T1000 (cell line): ENCODE data around the gene CACNA2D3.

Experiments used
- DNase-seq: peaks from one replicate; lab custom pipeline; 2025; ENCODE audit warnings: mixed read lengths; lab: John Stamatoyannopoulos, UW

The CACNA2D3 gene

DNA sequence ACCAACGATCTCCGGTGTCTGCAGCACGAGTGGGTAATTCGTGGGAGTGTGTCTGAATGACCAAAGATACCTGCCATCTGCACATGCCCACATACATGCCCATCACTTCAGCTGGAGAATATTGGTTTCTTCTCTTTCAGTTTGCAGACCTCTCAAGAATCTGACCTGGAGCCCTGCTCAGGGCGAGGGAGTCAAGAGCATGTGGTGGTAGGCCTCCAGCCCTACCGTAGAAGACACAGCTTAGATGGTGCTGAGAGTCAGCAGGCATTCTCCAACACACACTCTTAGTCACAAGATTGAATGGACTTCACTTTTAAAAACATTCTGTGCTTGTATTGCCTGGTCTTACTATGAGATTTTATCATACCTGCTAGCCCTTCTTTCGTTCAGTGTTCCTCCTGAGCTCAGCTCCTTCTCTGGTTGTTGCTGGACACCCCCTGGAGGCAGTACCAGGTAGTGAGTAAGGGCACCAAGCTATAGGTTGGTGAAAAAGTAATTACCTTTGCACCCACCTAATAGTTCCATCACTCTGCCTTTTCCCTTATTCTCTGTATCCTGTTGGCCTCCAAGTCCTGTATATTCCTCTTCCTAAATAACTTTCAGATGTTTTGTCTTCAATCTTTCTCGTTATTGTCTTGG, 252.0 kb downstream of the CACNA2D3 start:
- no peak for DNase-seq

DNA sequence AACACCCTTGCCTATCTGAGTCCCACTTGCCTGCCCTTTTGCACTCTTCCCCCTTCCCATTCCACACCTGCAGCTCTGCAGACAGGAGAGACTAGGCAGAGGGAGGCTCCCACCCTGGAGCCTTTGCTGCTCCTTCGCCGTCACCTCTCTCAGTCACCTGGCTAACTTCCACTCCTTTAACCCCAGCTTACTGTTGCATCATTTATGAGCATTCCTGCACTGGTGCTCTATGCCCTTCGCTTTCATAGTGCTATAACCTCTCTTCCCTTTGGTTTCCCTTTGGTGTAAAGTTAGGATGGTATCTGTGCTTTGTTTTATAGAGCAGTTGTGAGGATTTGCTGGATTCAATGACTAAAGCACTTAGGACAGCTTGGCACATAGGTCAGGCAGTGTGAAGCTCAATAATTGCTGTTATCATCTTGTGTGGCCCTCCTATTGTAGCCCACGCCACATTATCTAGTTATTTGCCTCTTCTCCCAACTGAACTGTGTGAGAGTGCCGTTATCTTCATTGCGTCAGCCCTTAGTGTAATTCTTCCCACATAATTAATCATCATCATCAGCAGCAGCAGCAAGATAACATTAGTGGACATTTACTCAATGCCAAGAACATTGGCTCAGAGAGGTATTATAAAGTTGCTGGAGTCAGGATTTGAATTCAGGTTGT, 253.9 kb downstream of the CACNA2D3 start:
- DNase-seq: no peak

DNA sequence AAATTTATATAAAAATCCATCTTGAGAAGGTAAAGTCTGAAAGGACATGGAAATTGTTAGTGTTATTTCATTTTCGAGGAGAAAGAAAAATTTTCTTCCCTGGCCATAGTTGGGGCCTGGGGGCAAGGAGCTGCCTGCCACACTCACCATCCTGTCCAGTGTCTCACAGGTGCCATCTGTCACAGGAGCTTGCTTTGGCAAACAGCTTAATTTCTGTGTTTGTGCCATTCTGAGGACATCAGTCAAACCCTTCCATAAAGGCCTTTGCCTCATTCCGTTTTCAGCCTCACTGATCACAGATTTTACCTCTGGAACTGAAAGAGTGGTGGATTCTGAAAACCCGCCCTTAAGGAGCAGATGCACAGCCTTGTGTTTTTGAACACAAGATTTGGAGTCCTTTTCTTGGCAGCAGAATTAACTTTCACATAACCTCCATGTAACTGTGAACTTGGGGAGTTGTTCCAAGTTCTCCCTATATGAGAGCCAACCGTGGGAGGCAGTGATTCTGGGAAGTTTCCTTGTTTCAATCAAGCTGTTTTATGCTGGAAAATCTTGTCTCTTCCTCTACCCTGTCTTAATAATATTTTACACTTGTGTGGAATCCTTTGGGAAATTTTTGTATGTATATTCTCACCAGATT, 254.7 kb downstream of the CACNA2D3 start:
- DNase-seq: no peak

DNA sequence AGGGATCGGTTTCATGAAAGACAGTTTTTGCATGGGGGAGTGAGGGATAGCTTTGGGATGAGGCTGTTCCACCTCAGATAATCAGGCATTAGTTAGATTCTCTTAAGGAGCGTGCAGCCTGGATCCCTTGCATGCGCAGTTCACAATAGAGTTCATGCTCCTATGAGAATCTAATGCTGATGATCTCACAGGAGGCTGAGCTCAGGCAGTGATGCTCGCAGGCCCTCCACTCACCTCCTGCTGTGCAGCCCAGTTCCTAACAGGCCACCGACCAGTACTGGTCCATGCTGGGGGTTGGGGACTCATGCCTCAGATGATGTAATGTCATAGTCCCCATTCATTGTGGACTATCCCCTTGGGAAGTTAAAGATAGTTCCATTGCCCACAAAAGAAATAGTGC, 255.8 kb downstream of the CACNA2D3 start:
- no peak for DNase-seq

DNA sequence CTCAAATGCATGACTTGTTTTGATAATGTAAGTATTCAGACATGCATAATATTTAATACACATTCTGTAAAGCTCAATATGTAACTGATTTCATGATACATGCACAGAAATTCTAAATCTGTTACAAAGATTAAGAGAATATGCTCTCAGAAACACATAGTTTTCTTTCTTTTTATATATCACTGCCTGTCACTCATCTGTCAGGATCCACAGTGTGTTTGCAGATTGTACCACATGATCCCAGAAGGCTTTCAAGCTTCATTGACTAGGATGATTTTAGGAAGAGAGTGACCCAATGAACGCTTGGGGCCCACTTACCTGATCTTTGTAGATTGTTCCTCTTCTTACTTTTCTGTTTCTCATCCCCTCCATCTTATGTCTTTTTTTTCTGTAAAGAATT, 261.9 kb downstream of the CACNA2D3 start:
- DNase-seq: no peak

DNA sequence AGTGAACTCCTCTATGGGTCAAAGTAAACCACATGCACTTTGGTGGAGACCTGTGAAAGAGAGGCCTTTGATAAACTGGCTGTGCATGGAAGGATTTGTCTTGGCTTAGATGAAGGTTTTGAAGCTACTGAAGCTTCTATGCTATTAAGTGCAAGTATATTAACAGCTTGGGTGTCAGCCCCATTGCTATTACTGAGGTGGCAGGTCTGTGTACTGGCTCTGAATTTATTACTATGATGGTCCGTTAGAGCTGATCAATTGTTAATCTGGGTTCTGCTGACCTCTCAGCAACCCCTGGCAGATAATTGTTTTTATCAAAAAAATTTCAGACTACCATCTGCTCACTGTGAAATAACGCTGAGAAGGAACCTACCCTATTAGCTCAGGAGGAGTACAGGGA, 268.2 kb downstream of the CACNA2D3 start:
- DNase-seq: no peak

DNA sequence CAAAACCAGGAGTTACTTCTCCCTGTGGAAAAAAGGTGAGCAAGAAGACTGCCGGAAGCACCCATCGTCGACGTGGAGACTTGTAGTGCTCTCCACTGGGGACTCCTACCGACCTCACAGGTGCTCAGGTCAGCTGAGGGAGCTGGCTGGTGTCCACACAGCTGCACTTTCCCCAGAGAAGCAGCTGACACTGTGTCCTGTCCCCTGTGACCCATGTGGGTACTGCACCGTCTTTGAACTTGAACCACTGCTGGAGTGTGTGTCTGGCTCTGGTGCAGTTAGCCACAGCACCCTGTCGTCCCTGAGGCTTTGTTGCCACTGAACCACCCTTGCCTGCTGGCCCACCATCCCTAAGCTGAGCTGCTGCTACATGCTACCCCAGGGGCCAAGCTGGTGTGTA, 270.8 kb downstream of the CACNA2D3 start:
- DNase-seq: no peak

DNA sequence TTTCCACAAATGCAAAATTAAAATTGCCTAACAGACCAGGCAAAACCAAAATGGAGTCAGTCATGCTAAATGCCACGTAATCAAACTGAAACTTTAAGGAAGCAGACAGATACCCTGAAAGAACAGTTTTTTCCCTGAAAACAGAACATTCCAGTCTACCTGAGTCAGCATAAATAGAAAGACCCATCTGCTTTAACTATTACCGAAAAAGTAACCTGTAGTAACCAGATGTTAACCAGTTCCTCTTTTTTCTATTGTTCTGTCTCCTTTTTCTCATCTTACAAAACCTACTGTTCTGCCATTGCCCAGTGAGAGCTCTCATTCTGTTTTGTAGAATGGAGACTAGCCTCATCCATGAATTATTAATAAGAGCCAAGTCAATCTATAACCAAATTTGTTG, 286.0 kb downstream of the CACNA2D3 start:
- no peak for DNase-seq

DNA sequence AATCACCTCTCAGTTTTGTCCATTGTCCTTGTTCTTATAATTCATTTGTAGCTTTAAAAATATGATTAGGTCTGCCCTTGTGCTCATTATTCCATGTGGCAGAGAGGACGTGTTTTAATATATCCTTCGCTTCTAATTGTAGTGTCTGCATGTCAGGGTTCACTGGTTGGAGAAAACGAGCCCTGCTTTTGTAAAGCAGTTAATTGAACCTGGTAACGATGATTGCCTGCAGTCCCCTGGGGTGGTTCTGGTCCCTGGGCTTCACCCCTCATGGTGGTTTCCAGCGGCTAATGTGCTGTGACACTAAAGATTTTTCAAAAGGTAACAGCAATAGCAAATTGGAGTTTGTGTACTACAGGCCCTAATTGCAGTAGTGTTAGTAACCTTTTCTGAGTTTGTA, 299.6 kb downstream of the CACNA2D3 start:
- DNase-seq: no peak

DNA sequence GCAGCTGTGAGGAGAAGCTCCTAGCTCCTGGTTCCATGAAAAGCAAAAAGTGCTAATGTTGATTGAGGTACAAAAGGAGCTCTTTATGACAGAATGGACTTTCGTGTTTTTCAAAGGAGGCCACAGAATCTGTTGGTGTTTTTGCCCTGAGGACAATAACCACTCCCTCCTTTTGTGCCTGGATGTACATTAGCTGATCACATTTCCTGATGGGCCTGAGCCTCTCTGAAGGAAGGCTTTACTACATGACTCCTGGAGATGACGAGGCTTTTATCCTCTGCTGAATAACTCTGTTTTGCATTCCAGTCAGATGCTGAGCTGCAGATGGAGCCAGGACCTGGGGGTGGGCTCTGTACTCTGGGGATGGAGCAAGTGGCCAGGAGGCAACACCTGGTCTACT, 301.9 kb downstream of the CACNA2D3 start:
- no peak for DNase-seq

DNA sequence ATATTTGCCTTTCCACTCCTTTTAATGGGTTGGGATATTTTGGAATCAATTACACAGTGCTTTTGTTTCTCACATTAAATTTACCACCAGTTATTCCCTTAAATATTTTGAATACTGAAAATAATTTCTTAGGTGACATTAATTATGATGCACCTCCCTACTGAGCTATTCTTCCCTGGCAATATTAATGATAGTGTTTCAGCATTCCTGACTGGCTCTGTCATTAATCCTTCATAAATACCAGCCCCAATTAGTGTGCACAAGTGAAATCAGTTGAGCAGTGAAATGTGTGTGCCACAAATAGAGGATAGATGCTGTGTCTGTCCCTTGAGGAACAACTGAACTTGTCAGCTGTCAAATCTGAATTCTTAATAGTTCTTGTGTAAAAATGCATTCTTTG, 304.0 kb downstream of the CACNA2D3 start:
- DNase-seq: no peak

DNA sequence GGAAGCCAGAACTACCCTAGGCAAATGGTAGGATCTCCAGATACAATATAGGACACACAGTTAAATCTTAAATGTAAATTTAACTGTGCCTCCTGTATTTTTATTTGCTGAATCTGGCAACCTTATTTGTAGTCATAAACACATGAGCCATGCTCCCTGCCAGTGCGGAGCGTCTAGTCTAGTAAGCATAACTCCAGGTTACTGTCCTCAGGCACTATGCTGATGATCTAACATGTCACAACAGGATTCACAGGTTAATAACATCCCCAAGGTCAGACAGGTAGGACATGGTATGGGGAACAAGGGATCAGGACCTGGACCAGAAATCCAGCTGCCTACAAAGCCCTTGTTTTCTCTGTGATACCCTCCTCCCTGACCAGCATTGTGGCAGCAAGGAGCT, 305.1 kb downstream of the CACNA2D3 start:
- DNase-seq: no peak

DNA sequence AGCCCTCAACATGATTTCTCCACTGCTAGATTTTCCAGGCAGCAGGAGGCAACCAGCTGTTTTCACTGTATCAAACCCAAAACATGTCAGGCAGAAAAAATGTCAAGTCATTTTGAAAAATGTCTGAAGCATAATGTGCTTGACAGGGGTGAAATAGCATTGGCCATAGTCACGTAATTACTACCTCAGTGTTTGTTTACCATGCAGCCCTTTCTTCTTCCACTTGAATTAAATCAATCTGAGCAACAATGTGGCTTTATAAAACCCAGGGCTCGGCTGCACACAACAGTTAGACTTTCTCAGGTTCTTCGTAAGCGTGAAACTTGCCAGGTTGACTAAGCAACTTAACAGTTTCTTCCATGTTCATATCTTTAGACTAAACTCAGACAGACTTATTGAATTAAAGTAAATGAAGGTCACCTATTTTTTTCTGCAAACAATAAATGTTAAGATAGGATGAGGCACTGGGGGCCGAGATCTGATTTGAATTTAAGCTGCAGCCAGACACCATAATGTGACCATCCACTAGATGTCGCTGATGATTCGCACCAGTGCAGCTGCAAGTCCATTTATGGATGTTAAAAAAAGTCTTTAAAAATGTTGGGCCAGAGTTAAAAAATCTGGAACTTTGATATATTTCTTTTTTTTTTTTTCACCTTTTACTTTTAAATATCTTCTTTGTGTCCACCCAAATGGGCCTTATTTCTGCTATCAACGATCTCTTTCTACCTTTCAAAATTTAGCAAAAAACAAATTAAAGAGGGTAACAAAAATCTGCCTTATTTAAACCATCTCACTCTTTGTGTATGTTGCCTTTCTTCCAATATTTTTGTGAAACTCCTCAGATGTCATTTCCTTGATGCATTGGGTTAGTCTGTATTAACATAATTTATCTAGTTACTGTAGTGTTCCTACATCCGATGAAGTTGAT, 305.9 kb downstream of the CACNA2D3 start:
- no peak for DNase-seq

DNA sequence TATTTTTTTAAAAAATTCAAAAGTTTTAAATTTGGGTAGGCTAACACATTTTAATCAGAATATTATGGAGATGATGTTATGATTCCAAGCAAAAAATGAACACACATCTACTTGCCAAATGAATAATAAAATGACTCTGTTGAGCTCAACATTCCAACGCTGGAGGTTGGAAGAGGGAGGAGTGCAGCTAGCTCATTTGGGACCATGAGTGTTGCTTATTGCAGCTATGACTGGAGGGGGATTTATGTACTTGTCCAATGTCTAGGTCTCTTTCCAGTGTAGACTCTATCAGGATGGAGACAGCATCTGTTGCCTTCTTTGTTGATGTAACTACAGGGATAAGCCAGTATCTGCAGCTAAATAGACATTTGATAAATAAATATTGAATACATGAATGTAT, 310.6 kb downstream of the CACNA2D3 start:
- DNase-seq: no peak

DNA sequence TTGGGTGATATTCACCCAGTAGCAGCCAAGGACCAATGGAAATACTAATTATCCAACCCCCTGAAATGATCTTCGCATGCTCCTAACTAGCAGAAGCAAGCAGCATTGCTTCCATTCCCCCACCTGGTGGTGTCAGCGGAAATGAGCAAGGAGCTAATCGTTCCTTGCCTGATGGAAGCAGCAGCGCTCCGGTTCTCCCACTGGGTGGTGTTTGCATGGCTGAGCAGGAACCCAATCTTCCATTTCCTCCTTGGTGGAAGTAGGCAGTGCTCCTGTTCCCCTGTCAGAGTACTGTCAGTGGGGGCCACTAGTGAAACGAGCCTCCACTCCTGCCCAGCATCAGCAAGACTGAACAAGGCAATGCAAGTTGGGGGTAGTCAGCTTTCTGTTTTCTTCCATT, 311.5 kb downstream of the CACNA2D3 start:
- no peak for DNase-seq

DNA sequence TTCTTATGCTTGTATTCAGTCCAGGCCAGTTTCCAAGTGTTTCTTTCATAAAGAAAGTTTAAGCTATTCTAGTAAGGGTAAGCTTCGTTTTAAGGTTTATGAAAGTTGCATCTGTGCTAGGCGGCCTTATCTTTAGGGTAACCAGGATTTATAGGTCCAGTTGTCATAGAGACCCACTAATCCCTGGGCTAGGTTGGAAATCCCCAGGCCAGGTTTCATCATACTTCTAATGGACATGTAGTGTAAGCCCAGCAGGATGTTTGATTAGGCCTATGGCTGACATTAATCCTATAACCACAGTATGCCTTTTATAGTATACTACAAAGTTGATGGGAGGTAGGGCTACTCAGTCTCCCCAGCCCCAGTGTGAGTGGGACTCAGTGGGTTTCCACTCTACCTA, 312.4 kb downstream of the CACNA2D3 start:
- DNase-seq: no peak

DNA sequence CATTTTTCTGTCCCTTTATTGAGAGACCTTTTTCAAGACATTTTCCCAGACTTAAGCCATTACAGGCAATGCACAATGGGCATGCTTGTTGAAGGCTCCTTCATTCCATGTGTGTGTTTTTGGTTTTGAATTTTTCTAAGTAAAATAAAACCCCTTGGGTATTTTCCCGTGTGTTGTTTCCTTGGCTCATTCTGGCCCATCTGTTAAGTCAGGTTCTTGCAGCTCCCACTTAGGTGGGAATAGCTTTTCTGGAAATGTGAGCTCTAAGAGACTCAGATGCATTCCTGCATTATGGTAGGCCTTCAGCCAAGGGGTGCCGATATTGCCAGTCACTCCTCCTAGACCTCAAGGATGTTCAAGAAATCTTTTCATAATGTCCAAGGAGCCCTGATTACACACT, 314.9 kb downstream of the CACNA2D3 start:
- DNase-seq: no peak

DNA sequence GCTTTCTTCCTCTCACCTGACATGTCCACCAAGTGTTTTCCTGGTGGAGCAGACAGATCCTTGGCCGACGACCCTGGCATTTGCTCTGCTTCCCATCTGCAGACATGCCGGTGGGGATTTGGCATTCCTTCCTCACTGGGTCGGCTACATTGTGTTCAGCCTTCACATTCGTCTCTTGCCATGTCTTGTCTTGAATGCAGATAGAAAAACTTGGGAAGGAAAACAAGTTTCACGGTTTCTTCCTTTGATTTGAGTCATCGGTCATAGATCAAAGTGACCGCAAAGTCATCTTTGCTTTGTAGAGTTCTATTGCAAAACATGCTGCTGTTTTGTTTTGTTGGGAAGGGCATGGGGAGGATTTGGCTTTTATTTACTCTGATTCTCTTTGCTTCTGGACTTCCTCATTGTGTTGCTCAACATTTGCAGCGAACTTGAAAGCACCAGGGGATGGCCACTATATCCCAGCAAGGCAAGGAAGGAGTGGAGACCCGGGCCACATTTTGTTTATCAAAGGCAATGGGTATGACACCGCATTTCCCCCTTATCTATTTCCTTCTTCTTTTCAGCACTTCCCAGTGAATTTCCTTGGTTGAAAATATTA, 321.3 kb downstream of the CACNA2D3 start:
- no peak for DNase-seq

DNA sequence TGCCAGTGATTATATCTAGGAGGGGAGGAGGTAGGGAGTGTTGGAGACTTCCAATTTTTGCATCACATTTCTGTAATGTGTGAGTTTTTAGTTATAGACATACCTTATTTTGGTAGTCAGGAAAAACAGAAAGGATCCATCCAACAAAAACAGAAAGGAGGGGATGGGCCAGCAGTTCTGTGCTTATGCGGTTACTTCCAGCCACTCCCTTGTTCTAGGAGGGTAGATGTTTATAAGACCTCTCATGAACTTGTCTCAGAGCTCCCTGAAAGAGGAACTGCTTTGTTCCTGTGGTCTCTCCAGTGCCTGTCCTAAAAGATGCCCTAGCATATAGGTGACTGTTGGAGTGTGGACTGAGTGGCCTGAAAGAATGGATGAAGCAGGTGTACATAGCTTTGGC, 323.3 kb downstream of the CACNA2D3 start:
- DNase-seq: no peak

DNA sequence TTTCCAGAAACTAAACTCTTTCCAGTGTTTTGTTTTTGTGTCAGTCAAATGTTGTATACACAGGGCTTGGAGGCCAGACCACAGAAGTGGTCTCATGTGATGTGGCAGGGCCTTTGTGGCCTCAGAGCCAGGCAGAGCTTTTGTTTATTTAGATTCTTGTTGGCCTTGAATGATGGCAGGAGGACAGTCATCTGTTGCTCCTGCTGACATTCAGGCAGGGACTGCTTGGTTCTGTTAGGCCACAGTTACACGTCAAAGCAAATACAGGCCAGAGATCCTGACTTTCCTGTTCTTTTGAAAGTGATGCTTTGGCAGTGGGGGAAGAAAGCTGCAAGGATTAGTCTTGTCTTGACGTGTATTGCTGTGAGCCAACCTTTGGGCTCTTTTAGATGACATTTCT, 325.1 kb downstream of the CACNA2D3 start:
- no peak for DNase-seq

DNA sequence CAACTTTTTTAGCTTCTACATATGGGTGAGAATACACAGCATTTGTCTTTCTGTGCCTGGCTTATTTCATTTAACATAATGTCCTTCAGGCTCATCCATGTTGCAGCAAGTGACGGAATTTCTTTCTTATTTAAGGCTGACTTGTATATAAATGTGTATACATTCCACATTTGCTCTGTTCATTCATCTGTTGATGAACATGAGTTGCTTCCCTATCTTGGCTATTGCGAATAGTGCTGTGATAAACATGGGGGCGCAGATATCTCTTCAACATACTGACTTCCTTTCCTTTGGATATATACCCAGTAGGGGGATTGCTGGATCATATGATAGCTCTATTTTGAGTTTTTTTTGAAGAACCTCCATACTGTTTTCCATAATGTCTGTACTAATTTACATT, 332.5 kb downstream of the CACNA2D3 start:
- no peak for DNase-seq

DNA sequence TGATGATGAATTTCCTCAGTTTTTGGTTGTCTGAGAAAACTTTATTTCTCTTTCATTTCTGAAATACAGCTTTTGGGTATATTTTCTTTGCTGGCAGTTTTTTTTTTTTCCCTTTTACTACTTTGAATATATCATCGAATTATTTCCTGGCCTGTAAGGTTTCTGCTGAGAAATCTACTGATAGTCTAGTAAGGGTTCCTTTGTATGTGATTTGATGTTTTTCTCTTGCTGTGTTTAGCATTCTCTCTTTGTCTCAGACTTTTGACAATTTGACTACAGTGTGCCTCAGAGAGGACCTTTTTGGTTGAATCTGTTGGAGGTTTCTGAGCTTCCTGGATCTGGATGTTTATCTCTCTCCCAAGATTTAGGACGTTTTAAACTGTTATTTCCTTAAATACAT, 336.0 kb downstream of the CACNA2D3 start:
- no peak for DNase-seq
